ENCODE results near the gene ZC3H11A. TPM values are rescaled to one million over a fixed set of nuclear protein-coding genes. Genes with fewer than 3 reads are reported as not detected.
A peak's percentile ranks its signal among the peaks of the same experiment; 100 is the strongest.
"Not testable (repeated sequence)": the region's sequence is repeated elsewhere in the genome, so short reads cannot be mapped to it uniquely, and the experiment has no call there.

ZC3H11A gene
- polyA plus RNA-seq, 4 donors = 127 to 163 (median 145) TPM

DNA sequence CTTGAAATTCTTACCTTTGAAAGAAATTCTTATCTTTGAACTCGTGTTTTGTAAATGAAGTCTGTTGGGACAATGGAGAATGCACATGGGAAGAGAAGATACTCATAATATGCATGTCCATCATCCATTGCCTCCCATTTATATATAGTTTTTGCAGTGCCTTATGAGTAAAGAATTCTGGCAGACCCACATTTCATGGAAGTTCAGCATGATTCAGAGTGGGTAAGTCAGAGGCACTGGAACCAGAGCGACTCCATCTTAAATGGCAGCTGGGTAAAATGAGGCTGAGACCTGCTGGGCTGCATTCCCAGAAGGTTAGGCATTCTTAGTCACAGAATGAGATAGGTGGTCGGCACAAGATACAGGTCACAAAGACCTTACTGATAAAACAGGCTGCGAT, 16.6 kb upstream of the ZC3H11A start:
- DNase-seq (ENCODE audit: low read depth in 4 of 4, low spot score in 2 of 4) = no peak

DNA sequence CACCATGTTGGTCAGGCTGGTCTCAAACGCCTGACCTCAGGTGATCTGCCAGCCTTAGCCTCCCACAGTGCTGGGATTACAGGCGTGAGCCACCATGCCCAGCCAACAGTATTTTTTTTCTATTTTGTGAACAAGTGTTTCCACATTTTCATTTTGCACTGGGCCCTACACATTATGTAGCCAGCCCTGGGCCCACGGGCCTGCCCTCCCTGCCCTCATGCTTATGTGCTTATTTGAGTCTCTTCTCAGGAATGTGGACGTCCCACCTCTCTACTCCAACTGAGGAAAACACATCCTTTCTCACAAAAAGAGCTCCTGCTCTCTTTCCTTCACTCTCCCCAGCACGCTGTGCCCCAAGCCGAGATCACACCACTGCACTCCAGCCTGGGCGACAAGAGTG, 13.5 kb upstream of the ZC3H11A start:
- DNase-seq (ENCODE audit: low read depth in 4 of 4, low spot score in 2 of 4) = no peak

DNA sequence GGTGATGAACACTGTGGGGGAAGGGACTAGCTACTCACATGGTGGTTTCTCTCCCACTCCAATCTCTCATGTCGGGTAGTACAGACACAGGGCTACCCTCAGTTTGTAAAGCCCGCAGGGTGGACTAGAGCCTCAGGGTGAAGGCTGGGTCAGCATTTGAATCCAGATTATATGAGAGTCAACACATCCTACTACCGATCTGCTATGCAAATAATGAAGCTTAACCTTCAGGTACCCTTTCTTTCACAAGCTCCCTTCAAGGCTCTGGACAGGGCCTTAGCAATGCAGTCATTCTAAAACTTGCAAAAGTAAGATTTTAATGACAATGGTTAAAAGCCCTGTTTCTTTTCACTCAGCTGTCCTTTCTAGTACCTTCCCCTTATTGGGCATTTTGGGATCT, 5.5 kb upstream of the ZC3H11A start:
- DNase-seq (ENCODE audit: low read depth in 4 of 4, low spot score in 2 of 4) = no peak

DNA sequence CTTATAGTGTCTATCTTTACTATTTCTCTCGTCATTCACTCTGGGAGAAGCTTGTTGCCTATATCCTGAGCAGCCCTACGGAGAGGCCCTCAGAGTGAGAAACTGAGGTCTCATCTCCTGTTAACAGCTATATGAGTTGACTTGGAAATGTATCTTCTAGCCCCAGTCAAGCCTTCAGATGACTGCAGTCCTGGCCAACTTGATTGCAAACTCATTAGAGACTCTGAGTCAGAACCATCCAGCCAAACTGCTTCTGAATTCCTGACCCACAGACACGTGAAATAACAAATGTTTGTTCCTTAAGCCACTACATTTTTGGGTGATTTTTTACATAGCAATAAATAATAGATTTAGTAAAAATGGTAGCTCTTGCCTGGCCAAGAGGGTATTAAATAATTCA, 3.9 kb upstream of the ZC3H11A start:
- no peak for DNase-seq (ENCODE audit: low read depth in 4 of 4, low spot score in 2 of 4)

DNA sequence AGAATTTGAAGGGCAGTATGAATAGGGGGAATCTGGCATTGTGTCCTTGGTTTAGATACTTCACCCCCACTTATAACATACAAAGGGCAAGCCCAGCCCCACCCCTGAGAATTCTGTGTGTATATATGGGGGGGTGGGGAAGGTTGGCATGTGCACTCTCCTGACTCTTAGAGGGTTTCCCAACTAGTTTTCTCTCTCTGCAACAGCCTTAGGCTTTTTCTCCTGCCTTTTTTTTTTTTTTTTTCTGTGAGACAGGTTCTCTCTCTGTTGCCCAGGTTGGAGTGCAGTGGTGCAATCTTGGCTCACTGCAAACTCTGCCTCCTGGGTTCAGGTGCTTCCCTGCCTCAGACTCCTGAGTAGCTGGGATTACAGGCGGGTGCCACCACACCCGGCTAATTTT, 2.9 kb upstream of the ZC3H11A start:
- no peak for DNase-seq (ENCODE audit: low read depth in 4 of 4, low spot score in 2 of 4)

DNA sequence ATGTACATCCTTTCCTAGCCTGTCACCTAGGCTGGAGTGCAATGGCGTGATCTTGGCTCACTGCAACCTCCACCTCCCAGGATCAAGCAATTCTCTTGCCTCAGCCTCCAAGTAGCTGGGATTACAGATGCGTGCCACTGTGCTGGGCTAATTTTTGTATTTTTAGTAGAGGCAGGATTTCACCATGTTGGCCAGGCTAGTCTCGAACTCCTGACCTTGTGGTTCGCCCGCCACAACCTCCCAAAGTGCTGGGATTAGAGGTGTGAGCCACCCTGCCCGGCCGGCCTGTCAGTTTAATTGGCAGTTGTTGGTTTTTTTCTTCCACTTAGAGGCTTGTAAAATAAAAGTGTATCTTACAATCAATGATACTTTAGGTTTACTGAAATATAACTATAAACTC, 1.9 kb upstream of the ZC3H11A start:
- DNase-seq (ENCODE audit: low read depth in 4 of 4, low spot score in 2 of 4) = not testable (repeated sequence)

DNA sequence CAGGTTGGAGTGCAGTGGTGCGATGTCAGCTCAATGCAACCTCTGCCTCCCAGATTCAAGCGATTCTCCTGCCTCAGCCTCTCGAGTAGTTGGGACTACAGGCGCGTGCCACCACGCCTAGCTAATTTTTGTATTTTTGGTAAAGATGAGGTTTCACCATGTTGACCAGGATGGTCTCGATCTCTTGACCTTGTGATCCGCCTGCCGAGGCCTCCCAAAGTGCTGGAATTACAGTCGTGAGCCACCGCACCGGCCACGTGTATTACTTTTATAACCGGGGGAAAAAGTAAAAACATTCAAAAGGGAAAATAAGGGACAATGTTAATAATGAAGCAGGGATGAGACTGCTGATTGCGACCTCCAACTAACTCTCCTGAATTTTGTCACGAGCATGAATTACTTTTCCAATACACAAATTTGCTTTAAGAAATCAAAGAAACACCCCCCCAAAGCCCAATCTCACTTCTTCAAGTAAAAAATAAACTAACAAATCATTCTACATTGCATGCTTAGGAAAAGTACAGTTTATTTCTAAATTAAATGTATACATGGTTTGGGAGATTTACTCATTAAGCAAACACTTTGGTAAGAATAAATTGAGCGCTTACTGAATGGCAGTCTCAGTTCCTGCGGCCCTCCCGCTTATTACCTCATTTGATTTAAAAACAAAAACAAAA, 521 bp upstream of the ZC3H11A start:
- no peak for DNase-seq (ENCODE audit: low read depth in 4 of 4, low spot score in 2 of 4)

DNA sequence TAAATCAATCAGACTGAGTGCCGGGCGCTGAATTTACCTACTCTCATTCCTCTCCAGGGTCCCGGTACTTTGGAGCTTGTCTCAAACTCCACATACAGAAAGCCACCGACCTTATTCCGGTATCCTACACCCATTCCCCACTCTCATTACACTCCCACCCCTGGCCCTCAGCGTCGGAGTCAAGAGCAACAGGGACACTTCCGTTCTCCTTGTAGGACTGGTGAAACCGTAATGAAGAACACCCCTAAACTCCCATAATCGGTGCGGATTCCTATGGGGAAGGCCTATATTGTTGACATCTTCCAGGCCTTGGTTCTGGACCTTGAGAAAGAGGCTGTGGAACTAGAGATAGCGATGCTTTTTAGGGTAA, 798 bp downstream of the ZC3H11A start:
- peak; percentile 24 to 63 (median 32) for DNase-seq (ENCODE audit: low read depth in 4 of 4, low spot score in 2 of 4)

DNA sequence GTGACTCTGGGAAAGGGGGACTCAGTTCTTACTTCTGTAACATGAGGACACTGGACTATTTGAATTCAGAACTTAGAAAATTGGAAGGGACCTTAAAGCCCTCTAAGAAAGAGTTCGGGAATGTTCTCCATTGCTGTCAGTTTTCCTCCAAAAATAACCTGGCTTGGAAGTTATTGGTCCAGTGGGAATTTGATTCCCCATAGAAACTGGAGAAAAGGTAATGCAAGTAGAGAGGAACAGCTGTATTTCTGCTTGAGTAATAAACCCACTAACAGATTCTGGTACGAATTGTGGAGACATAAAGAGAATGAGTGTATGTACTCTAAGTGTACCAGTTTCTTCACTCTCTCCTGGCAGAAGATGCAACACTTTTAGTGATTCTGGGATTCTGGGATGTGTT, 1.8 kb downstream of the ZC3H11A start:
- no peak for DNase-seq (ENCODE audit: low read depth in 4 of 4, low spot score in 2 of 4)

DNA sequence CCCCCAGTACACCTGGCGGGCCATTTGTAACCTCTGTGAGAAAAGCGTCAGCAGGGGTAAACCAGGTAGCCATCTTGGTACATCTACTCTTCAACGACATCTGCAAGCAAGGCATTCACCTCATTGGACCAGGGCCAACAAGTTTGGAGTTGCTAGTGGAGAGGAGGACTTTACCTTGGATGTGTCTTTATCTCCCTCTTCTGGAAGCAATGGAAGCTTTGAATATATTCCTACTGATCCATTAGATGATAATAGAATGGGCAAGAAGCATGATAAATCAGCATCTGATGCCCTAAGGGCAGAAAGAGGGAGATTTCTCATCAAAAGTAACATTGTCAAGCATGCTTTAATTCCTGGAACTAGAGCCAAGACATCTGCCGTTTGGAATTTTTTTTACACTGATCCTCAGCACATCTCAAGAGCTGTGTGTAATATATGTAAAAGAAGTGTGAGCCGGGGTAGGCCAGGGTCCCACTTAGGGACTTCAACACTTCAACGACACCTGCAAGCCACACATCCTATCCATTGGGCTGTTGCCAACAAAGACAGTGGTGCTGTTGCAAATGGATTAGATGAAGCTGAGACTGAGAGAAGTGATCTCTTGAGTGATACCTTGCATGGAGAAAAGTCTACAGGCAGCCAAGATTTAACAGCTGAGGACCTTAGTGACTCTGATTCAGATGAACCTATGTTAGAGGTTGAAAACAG, 2.7 kb downstream of the ZC3H11A start:
- no peak for DNase-seq (ENCODE audit: low read depth in 4 of 4, low spot score in 2 of 4)

DNA sequence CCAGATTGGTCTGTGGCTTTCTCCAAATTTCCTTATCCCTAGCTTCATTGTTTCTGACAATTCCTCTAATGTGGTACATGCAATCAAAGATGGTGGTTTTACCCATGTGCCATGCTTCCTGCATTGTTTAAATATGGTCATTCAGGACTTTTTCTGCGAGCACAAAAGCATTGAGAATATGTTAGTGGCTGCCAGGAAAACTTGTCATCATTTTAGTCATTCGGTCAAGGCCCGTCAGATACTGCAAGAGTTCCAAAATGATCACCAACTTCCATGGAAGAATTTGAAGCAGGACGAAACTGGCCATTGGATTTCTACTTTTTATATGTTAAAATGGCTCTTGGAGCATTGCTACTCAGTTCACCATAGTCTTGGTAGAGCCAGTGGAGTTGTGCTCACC, 3.7 kb downstream of the ZC3H11A start:
- DNase-seq (ENCODE audit: low read depth in 4 of 4, low spot score in 2 of 4) = no peak

DNA sequence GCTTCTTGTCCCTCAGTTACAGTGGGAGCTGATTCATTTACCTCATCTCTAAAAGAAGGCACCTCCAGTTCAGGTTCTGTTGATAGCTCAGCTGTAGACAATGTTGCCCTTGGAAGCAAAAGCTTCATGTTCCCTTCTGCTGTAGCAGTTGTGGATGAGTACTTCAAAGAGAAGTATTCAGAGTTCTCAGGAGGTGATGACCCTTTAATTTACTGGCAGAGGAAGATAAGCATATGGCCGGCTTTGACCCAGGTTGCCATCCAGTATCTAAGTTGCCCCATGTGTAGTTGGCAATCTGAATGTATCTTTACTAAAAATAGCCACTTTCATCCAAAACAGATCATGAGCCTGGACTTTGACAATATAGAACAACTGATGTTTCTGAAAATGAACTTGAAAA, 4.5 kb downstream of the ZC3H11A start:
- no peak for DNase-seq (ENCODE audit: low read depth in 4 of 4, low spot score in 2 of 4)

DNA sequence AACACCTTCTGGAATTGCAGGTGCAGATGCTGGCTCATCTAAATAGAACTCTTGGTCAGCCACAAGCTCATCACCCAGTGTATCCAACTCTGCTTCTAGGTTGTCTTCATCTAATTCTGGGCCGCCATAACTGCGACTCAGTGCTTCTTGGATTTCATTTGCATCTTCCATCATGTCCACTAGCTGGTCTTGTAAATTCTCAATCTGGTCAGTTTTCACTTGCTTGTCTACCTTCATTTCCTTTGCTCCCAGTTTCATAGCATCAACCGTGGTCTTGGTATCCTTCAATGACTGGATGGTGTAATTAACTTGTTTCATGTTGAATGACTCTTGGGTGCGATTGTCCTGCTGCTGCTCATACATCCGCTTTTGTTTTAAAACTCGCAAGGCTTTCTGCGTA, 10.3 kb downstream of the ZC3H11A start:
- DNase-seq (ENCODE audit: low read depth in 4 of 4, low spot score in 2 of 4) = no peak

DNA sequence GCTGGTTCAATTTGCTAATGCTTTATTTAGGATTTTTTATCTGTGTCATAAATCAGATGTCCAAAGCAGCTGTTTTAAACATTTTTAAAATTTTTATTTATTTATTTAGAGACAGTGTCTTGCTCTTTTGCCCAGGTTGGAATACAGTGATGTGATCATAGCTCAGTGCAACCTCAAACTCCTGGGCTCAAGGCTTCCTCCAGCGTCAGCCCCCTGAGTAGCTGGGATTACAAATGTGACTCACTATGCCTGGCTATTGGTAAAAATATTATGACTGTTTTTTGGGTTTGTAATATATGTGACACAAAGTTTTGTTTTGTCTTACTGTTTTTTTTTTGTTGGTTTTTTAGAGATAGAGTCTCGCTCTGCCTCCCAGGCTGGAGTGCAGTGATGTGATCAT, 11.8 kb downstream of the ZC3H11A start:
- DNase-seq (ENCODE audit: low read depth in 4 of 4, low spot score in 2 of 4) = no peak

DNA sequence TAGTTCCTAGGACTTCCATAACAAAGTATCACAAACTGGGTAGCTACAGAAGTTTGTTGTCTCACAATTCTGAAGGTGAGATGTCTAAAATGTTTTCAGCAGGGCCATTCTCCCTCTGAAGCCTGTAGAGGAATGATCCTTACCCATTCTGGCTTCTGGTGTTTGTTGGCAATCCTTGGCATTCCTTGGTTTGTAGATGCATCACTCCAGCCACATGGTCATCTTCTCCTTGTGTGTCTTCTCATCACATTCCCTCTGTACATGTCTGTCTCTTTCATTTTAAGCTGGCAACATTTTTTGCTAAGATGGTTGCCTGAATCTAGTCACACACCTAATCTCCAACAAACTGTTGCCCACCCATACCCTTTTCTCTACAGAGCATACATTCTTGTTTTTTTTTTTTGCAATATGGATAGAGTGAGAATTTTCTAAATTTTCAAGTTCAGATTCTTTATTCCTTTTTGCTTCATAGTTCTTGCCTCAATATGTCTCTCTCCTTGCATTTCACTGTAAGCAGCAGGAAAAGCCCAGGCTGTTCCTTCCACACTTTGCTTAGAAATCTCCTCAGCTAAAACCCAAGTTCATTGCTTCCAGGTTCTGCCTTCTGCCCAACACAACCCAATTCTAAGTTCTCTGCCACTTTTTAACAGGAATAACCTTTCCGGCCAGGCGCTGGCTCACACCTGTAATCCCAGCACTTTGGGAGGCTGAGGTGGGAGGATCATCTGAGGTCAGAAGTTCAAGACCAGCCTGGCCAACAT, 18.3 kb downstream of the ZC3H11A start:
- DNase-seq (ENCODE audit: low read depth in 4 of 4, low spot score in 2 of 4) = no peak

DNA sequence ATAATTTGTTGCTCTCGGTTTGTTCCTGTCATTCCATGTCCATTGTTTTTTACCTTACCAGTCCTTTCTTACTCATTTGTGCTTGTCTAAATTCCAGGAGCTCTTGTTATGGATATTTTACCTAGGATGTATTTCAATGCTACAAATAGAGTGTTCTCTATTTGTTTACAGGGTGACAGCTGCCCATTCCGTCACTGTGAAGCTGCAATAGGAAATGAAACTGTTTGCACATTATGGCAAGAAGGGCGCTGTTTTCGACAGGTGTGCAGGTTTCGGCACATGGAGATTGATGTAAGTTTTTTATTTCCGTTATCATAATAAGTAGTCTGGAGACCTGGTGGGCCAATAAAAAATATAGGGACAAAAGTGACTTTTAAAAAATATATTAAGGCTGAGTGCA, 23.0 kb downstream of the ZC3H11A start:
- no peak for DNase-seq (ENCODE audit: low read depth in 4 of 4, low spot score in 2 of 4)

DNA sequence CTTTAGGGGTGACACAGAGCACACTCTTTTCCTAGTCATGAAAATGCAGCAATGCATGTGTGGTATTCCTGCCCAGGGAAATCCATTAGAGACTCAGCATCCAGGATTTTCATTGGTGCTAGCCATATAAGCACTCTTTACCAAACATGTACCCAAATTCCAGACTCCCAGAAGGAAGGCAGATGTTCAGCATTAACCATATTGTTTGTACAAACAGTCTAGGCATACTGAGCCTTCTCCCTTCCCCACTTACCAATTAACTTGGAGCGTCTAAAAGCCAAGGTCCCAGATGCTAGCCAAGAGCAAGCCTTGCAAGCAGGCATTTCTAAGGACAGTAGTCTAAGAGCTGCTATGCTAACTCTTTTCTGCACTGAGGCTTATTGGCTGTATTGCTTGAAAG, 27.9 kb downstream of the ZC3H11A start:
- DNase-seq (ENCODE audit: low read depth in 4 of 4, low spot score in 2 of 4) = no peak

DNA sequence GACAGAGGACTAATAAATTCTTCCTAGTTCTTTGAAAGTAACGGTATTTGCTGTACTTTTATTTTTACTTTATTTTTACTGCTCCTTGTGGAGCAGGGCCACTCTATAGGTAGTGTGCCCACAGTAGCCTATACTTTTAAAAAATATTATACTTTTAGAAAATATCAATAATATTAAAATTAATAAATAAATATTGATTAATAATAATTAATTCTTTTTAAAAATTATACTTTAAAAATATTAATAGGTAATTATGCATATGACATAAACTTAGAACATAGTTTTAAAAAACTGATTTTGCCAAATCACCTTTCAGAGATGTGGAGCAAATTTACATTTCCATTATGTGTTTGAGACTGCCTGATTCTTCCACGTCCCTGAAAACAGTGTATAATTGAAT, 30.8 kb downstream of the ZC3H11A start:
- no peak for DNase-seq (ENCODE audit: low read depth in 4 of 4, low spot score in 2 of 4)

DNA sequence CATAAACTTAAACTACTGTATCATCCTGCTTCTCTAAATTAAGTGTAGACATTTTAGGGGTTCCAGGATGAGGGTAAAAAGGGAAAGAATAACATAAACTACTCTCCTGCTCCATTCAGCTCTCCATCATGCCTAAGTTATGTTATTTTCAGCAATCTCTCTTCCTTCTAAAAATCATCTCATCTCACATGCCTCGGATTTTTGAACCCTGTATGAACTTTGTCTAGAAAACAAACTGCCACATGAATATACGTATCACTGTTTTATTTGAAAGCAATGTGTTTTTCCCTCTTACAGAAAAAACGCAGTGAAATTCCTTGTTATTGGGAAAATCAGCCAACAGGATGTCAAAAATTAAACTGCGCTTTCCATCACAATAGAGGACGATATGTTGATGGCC, 32.6 kb downstream of the ZC3H11A start:
- no peak for DNase-seq (ENCODE audit: low read depth in 4 of 4, low spot score in 2 of 4)

DNA sequence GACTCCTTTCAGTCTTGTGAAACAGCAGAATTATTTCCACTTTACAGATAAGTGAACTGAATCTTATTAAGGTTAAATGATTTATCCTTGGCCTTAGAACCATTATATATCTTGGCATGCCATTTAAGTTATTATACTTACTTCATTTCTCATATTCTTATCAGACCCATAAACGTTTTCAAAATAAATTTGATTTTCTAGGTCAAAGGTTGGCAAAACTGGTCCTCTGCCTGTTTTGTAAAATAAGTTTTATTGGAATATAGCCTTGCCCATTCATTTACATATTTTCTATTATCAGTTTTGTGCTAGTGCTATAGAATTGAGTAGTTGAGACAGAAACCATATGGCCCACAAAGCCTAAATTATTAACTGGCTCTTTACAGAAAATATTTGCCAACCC, 33.1 kb downstream of the ZC3H11A start:
- DNase-seq (ENCODE audit: low read depth in 4 of 4, low spot score in 2 of 4) = no peak

DNA sequence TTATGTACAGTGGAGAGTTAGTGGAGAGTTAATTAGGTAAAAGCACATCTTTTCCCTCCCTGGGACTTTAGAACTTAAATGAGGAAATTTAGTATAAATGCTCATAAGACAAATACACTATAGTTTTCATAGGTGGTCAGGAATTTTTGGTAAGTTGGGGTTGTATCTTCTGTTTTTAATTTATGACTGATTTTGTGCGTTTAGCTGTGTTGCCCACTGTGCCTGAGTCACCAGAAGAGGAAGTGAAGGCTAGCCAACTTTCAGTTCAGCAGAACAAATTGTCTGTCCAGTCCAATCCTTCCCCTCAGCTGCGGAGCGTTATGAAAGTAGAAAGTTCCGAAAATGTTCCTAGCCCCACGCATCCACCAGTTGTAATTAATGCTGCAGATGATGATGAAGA, 33.8 kb downstream of the ZC3H11A start:
- not testable (repeated sequence) for DNase-seq (ENCODE audit: low read depth in 4 of 4, low spot score in 2 of 4)

DNA sequence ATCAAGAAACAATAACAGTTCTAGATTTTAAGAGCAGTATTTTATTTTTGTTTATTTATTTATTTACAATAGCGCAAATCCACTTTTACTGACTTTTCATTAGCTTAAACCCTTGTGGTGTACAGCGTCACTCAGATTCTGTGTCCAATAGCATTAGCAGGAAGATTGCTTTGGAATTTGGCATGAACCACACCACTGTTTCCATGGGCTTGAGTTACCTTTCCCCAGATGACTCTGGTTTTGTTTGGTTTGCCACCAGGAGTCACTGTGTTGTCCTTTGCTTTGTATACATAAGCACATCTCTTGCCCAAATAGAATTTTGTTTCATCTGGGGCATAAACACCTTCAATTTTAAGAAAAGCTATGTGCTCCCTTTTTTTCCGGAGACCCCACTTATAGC, 40.1 kb downstream of the ZC3H11A start:
- no peak for DNase-seq (ENCODE audit: low read depth in 4 of 4, low spot score in 2 of 4)
